BE2C (cell line): ENCODE measurements around the gene COL5A1.

Experiments used
- DNase-seq: peaks from one replicate; pipeline ENCODE4 v3.0.0-alpha.2; 2020
- H3K27me3 ChIP-seq: fragments of 250-450 bp; sonication (Bioruptor Pico); 2 replicates; pipeline ENCODE4 v1.5.1; 2020; ENCODE audit warnings: mild to moderate bottlenecking
- H3K36me3 ChIP-seq: fragments of 250-450 bp; sonication (Bioruptor Pico); 2 replicates; pipeline ENCODE4 v1.5.1; 2020; ENCODE audit warnings: mild to moderate bottlenecking
- H3K4me1 ChIP-seq: fragments of 250-450 bp; sonication (Bioruptor Pico); 2 replicates; pipeline ENCODE4 v1.5.1; 2020
- H3K4me3 ChIP-seq: 2 replicates; pipeline ENCODE4 v1.5.1; 2011; ENCODE audit warnings: low read depth, low read length
- H3K9me3 ChIP-seq: fragments of 250-450 bp; sonication (Bioruptor Pico); 2 replicates; pipeline ENCODE4 v1.5.1; 2020
- TF ChIP-seq, protein P1 (sequence below): IDR thresholded peaks from 2 replicates; pipeline ENCODE4 v1.5.1; 2012; ENCODE audit warnings: mild to moderate bottlenecking, low read depth, low read length

The COL5A1 gene

DNA sequence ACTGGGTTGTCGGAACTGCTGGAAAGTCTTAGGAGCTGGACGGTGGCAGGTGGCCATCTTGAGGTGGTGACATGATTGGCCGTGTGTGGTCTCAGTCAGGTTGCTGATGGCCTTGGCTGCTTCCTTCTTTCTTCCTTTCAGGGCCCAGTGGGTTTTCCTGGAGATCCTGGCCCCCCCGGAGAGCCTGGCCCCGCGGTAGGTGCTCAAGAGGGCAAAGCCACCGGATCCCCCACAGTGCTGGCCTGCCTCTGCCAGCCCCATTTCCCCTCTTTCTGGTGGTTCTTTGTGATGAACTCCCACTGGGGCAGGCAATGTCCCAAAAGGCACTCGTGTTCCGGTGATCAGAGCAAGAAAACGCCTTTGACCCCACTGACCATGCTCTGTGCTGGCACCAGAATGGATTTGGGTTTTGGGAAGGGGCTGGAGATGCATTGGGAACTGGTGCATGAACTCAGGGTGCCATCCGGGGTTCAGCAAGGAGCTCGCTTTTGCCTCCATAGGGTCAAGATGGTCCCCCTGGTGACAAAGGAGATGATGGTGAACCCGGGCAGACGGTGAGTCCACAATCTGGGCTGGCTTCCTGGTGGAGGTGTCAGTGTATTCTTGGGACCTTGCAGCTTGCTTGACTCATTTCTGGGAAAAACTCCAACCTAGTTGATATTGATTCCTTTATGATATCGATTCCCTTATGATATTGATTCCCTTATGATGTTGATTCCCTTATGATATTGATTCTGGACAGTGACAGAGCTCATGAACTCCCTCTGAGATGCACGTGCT lies 174.0 kb downstream of the COL5A1 start:
- Histone ChIP-seq H3K27me3 (no peaks in the 10 kb centered on the region), H3K36me3 (no peaks in the 10 kb centered on the region), H3K9me3 (no peaks in the 10 kb centered on the region), H3K4me1 (no peaks in the 10 kb centered on the region), H3K4me3 (no peak overlapping the region)
- DNase-seq, result no peak
- TF ChIP-seq, protein P1, sequence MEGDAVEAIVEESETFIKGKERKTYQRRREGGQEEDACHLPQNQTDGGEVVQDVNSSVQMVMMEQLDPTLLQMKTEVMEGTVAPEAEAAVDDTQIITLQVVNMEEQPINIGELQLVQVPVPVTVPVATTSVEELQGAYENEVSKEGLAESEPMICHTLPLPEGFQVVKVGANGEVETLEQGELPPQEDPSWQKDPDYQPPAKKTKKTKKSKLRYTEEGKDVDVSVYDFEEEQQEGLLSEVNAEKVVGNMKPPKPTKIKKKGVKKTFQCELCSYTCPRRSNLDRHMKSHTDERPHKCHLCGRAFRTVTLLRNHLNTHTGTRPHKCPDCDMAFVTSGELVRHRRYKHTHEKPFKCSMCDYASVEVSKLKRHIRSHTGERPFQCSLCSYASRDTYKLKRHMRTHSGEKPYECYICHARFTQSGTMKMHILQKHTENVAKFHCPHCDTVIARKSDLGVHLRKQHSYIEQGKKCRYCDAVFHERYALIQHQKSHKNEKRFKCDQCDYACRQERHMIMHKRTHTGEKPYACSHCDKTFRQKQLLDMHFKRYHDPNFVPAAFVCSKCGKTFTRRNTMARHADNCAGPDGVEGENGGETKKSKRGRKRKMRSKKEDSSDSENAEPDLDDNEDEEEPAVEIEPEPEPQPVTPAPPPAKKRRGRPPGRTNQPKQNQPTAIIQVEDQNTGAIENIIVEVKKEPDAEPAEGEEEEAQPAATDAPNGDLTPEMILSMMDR, result no peak

DNA sequence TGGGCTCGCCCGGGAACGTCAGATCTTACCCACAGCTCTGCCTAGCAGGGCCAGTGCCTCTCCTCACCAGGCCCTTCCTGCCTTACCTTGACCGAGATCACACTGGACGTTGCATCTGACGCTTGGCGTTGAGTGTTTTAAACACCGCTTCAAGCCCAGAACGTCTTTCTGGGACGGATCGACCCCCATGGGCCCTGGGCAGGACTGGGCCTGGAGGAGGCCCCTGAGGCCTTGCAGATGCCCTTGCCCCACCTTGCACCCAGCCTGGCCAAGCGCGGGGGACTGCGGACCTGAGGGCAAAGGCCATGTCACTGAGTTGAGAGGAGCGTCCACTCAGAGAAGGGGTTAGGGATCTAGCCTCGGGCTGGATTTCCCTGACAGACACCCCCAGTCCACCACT lies 174.7 kb downstream of the COL5A1 start:
- TF ChIP-seq, protein P1, result no peak
- H3K4me1 ChIP-seq, result no peaks in the 10 kb centered on the region
- H3K4me3 ChIP-seq, result no peak overlapping the region
- DNase-seq, result no peak
- H3K9me3 ChIP-seq, result no peaks in the 10 kb centered on the region
- H3K27me3 ChIP-seq, result no peaks in the 10 kb centered on the region
- H3K36me3 ChIP-seq, result no peaks in the 10 kb centered on the region

DNA sequence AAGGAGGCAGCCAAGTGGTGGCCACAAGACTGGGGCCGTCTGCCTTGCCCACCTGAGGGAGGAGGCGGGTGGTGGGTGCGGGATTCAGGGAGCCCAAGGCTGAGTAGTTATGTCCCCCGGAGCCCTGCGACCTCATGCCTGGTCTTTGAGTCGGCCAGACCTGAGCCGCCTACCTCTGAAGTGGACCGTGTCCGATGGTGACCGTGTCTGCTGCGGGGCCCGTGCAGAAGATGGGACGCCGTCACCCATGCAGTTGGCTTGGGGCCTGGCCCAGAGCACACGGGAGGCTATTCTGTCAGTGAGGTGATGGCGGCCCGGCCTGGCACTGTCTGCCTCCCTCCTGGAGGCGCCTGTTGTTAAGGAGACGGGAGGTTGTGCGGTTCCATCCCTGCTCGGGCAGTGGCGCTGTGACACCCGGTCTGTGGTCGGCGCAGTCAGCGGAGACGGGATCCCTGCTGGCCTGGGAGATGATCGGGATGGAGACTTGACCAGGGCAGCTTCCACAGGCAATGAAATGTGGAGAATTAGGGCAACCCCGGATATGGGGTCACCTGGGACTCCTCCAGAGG lies 176.5 kb downstream of the COL5A1 start:
- Histone ChIP-seq H3K9me3 (no peaks in the 10 kb centered on the region), H3K36me3 (no peaks in the 10 kb centered on the region), H3K27me3 (no peaks in the 10 kb centered on the region), H3K4me1 (no peaks in the 10 kb centered on the region), H3K4me3 (no peak overlapping the region)
- TF ChIP-seq, protein P1, result no peak
- DNase-seq, result no peak

DNA sequence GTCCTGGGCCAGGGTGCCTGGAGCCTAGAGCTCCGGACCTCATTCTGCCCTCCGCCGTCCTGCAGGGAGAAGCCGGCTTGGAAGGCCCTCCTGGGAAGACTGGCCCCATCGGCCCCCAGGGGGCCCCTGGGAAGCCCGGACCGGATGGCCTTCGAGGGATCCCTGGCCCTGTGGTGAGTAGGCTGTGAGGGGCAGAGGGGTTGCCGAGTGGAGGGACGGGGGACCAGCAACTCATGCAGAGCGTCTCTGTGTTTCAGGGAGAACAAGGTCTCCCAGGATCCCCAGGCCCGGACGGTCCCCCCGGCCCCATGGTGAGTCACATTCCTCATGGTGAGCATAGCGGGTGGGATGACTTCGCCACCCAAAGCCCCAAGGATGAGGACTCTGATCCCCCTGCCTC lies 177.0 kb downstream of the COL5A1 start:
- Histone ChIP-seq H3K36me3 (no peaks in the 10 kb centered on the region), H3K27me3 (no peaks in the 10 kb centered on the region), H3K4me3 (no peak overlapping the region), H3K4me1 (no peaks in the 10 kb centered on the region), H3K9me3 (no peaks in the 10 kb centered on the region)
- TF ChIP-seq, protein P1, result no peak
- DNase-seq, result no peak

DNA sequence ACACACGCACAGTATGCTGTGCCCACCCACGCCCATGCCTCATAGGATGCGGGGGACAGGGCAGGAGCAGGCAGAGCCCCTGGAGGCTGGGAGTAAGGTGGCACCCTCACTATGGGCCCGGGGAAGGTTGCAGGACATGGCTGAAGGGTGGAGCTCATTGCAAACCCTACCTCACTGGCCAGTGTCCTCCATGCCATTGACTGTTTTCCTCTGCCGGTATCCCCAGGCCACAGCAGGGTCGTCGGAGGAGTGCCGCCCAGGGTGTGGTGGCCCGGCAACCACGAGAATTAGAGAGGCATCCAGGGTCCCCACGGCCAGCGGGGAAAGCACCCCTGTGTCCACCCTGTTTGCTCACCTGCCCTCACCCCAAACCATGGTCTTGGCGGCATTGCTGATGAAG lies 179.3 kb downstream of the COL5A1 start:
- Histone ChIP-seq H3K9me3 (no peaks in the 10 kb centered on the region), H3K36me3 (no peaks in the 10 kb centered on the region), H3K27me3 (no peaks in the 10 kb centered on the region), H3K4me1 (no peaks in the 10 kb centered on the region), H3K4me3 (no peak overlapping the region)
- TF ChIP-seq, protein P1, result no peak
- no peak for DNase-seq

DNA sequence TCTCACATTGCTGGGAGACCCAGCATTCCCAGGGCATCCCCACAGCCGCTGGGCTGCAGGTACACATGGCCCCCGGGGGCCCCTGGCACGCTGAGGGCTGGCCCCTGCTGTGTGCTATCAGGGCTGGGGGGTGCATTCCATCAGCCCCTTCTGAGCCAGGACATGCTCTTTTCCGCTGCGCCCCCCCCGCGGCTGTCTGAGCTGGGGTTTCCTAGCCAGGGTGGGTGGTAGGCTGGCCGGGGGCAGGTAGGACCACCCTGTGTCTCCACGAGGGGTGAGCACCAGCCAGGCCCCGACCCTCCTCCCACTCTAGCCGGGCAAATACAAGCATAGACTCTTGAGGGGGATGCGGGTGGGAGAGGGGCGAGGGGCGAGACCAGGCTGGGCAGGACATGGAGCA lies 180.9 kb downstream of the COL5A1 start:
- Histone ChIP-seq H3K27me3 (no peaks in the 10 kb centered on the region), H3K36me3 (no peaks in the 10 kb centered on the region), H3K4me3 (no peak overlapping the region), H3K9me3 (no peaks in the 10 kb centered on the region), H3K4me1 (no peaks in the 10 kb centered on the region)
- DNase-seq, result no peak
- TF ChIP-seq, protein P1, result no peak
